Stimulated activated CD4-positive, alpha-beta T cell treated with anti-CD3 and anti-CD28 coated beads, Interleukin-12 subunit alpha, Interleukin-12 subunit beta, amount 100 ng/mL, for 4 hours (primary cell): ENCODE data around the gene TMEM182.

Experiments
- DNase-seq: peaks from one replicate; pipeline ENCODE4 v3.0.0-alpha.2; 2020

The TMEM182 gene

GRCh38 chr2:102768892-102769291 lies 7.1 kb downstream of the TMEM182 start:
- DNase-seq, result no peak

DNA sequence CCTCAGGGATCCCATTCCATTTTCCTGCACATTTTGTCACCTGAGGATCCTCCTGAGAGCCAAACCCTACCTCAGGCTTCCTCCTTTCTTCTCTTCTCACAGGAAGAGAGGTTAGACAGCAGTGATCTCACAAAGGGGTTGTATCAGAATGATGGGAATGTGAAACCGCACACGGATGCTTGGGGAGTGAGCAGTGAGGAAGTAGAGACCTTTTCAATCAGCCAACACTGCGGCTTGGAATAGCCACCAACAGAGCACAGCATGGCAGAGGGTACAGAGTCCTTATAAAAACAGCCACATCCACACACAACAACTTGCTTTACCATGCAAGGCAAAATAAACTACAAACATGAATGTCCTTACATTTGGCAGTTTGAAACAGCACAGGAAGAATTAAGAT lies 8.7 kb downstream of the TMEM182 start:
- DNase-seq, result no peak

- DNase-seq, result no peak
Observed at GRCh38 chr2:102771114-102771513, 9.3 kb downstream of the TMEM182 start.

GRCh38 chr2:102772659-102773058 lies 10.8 kb downstream of the TMEM182 start:
- no peak for DNase-seq

GRCh38 chr2:102773149-102773705 lies 11.4 kb downstream of the TMEM182 start:
- no peak for DNase-seq

DNA sequence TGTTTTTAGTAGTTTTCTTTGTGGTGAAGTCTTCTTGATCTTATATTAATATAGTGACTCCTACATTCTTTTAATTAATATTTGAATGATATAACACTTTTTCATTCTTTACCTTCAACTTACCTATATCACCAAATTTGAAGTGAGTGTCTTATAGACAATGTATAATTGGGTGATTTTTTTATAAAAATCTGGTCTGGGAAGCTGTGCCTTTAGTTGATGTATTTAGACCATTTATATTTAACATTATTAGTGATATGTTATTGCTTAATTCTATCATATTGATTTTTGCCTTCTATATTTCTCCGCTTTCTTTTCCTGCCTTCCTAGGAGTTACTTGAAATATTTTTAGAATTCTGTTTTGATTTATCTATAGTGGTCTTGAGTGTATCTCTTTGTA lies 16.4 kb downstream of the TMEM182 start:
- no peak for DNase-seq

DNA sequence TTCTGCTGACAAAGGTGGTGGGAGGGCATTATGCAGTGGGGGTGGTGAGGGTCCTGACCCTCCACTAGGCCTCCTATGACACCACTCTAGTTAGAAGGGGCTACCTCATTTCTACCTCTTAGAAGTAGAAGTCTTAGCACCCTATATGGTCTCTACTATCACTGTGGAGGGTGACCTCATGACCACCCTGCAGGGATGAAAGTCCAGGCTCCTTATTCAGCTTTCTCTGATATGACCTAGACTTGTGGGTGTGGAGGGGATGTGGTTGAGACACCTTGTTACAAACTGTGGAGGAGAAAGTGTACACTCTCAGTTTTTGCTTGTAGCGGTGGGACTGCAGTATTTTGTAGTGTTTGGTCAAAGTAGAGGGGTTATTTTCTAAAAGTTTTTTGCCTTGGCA lies 18.6 kb downstream of the TMEM182 start:
- DNase-seq, result no peak

DNA sequence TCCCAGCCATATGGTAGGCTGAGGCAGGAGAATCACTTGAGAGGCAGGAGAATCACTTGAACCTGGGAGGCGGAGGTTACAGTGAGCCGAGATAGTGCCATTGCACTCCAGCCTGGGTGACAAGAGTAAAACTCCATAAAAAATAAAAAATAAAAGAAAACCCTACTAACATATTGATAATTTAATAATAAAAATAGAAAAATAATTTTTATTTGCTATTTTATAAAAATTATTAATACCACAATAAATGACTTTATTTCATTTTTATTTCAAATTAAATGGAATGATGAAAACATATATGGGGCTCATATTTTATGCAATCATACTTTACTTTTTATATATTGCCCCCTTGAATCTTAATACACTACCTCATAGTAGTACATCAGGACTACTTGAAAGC lies 20.4 kb downstream of the TMEM182 start:
- no peak for DNase-seq

DNA sequence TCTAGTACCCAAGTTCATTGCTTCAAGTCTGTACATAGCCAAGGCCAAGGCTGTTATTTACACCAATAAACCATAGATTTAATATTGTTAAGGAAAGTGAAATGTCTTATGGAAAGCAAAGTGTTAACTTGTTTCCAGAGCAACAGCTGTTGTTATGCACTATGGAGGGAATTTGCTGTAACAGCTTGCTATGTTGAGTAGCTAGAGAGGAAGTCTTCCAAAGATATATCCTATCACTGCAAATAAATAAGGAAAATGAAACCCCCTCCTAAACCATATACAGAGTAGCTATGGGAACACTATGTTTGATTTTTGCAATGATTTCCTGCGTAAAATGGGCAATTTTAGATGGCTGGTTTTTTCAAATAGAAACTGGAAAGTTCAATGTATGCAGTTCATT lies 21.1 kb downstream of the TMEM182 start:
- DNase-seq, result no peak

DNA sequence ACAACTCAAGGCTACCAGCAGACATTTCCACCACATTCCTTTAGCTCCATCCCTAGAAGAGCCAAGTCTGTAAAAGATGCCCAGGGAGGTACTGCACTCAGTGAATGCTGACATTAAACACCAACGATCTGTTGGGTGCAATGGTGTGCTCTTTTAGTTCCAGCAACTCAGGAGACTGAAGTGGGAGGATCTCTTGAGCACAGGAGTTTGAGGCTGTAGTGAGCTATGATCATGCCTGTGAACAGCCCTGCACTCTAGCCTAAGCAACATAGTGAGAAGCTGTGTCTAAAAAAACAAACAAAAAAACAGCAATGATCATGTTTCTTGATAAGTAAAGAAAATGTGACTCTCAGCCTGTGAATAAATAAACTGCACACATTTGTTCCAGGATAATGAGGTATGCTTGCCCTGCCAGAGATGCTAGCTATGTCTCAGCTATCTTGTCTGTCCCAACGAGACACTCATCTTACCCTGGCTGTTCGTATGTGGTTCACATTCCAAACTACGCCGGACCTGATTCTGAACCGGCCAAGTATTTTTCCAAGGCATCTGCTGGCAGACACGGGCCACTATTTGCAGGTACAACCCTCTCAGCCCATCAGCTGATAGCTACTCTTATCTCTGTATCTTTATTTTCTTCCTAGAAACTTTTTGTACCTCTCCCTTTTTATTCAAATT lies 21.8 kb downstream of the TMEM182 start:
- DNase-seq, result no peak

GRCh38 chr2:102784940-102785339 lies 23.1 kb downstream of the TMEM182 start:
- DNase-seq, result no peak

DNA sequence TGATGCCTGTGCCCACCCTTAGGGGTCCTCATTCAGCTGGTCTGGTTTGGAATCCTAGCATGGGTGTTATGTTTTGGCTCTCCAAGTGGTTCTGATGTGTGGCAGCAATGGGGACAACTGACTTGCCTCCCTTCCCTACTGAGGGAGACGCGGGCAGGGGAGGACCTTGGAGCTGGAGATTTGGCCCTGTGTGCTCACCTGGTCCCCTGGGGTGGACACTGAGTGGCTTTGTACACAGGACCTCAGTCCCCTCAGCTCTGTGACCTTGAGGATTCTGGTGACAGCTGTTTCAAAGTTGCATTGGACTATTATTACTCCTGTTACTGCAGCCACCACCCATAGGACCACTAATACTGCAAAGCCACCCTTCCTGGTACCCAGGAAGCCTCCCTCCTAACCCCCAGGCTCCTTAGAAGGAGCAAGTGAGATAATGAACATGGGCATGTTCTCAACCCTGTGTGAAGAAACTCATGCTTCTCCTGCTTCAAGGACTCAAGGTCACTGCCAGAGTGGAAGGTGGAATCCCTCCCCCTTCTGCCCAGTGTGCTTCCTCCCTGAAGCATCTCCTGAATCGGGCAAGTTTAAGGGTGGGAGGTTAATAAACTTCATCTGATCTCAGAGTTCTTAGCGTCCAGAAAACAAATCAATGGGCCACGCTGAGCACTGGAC lies 26.5 kb downstream of the TMEM182 start:
- no peak for DNase-seq

DNA sequence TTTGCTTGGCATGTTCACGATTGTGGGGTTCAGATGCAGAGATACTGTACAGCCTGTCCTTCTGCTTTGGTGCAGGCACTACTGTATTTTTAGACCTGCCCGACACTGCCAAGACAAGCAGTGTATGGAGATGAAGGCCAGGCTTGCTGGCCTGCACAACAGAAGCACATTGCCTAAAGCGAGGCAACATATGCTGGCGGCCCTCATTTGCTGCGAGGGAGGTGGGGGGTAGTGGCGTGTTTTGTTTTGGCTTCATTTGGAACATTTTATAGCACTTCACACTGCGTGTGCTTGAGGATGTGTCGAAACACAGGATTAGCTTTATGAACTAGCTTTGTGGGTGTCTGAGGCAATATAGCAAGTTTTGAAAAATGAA lies 27.0 kb downstream of the TMEM182 start:
- DNase-seq, result no peak

DNA sequence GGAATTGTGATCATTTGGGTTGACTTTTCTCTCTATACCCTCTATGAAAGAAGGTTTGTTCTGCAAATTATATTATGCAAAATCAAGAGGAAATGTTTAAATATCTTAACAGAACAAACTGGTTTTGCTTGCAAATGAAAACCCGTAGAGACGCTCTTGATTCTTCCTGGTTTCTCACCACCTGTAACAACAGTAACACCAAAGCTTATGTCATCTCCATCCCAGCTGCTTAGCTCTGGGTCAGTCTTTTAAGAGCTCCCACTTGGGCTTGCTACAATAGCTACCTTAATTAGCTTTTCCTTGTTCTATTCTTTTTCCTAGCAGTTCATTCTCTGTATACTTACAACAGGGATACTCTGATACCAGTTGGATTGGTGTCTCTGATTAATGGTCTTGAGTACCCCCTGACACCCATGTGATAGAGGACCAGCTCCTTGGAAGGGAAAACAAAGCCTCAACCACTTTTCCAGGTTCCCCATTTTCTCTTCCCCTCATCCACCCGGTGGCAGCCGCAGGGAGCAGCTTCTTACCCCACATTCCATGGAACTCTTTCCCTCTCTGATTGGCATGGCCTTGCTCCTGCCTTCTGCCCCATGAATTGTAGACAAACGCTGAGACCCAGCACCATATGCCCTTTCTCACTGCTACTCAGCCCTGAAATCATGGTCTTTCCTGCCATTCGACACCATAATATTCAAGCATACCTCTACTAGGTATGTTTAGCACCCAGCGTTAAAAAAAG lies 27.7 kb downstream of the TMEM182 start:
- no peak for DNase-seq

GRCh38 chr2:102790091-102790455 lies 28.2 kb downstream of the TMEM182 start:
- no peak for DNase-seq

DNA sequence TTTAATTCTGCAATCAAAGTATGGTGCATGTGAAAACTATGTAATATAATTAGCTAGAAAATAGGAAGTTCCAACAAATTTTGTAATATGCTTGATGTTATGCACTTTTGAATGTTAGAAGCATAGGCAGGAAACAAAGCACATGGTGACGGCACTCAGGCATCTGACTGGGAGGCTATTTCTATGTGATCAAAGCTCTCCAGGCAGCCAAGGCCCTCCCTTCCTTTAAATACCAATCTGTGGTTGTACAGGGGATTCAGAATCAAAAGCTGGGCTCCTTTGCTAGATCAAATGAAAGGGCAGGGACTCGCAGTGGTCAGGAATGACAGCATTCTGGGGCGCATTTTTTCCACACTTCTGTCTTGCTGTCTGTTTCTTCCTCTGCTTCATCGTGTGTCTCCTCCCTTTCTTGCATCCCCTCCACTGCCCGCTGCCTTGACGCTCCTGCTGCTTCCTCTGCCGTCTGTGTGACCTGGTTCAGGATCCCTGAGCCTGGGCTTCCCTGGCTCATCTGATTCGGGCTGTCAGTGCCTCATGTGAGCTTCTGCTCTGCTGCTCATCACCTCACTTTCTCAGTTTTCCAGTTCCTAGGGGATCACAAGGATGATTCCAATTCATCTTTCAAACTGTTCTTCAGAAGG lies 30.9 kb downstream of the TMEM182 start:
- no peak for DNase-seq

GRCh38 chr2:102795641-102796040 lies 33.8 kb downstream of the TMEM182 start:
- no peak for DNase-seq

DNA sequence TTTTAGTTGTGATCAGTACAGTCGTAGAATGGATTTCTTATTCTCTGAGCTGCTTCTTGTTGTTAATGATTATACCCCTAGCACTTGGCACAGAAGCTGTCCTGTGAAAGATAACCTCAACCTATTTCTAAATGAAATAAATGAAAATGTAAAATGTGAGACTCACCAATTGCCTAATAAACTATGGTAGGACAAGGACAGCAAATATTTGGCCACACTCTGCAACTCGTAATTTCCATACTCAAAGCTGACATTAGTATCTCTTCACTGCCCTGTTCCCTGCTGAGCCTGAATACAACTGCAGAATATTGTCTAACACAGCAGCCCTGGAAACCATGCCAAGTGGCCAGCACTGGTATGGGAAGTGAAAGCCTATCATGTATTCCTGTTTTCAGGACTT lies 34.5 kb downstream of the TMEM182 start:
- DNase-seq, result no peak

DNA sequence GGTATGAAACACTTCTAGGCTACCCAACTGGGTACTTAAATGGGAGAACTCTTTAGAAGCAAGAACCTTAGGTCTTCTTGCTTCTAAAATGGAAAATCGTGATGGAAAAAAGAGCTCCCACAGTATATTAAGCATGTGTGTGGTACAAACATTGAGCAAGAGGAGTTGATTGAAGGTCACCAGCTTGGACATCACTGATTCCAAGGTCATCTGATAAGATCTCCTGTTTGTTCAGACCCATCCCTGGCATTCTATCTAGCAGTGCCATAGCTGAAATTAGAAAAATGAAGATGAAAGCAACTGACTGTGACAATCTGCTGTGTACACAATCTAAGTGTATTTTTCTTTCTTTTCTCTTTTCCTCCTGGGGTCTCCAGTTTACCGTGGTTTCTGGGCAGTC lies 35.7 kb downstream of the TMEM182 start:
- DNase-seq, result no peak

DNA sequence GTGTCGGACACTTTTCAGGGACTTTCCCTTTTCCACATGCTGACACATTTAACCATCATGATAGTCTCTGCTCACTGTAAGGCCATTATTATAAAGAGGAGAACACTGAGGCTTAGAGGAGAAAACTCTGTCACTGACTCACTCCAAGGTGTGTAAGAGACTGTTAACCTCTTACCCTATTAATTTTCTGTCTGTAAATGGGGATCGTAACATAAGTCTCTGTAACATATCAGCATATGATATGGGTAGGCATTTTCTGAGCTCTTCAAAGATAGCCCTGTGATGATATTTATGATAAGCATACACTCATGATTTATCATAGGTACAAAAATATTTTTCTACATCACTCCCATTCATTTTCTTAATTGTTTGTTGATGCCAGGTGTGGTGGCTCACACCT lies 36.4 kb downstream of the TMEM182 start:
- no peak for DNase-seq

DNA sequence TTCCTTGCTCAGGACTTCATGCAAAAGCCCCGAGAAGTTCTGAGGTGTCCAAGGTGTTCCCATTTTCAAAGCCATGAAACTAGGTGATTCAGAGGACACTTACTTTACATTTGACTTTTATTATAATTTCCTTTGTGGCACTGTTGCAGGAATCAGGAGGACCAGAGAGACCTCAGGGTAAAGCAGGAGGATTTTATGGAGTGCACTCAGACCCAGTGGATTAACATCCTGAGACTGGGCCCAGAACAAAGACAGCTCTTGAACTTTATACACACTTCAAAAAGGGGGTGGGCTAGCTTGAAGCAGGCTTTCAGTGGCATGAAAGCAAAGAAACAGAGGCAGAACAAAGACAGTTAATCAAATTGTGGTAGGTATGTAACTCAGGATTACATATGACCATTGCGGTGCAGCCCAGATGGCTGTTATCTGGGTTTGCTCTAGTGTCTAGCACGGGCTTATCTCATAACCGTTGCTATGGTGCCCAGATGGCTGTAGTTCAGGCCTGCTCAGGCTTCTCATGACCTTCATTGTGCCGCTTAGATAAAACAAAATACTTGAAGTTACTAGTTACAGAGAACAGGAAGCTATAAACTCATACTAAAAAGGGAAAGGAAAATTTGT lies 39.4 kb downstream of the TMEM182 start:
- DNase-seq, result no peak

DNA sequence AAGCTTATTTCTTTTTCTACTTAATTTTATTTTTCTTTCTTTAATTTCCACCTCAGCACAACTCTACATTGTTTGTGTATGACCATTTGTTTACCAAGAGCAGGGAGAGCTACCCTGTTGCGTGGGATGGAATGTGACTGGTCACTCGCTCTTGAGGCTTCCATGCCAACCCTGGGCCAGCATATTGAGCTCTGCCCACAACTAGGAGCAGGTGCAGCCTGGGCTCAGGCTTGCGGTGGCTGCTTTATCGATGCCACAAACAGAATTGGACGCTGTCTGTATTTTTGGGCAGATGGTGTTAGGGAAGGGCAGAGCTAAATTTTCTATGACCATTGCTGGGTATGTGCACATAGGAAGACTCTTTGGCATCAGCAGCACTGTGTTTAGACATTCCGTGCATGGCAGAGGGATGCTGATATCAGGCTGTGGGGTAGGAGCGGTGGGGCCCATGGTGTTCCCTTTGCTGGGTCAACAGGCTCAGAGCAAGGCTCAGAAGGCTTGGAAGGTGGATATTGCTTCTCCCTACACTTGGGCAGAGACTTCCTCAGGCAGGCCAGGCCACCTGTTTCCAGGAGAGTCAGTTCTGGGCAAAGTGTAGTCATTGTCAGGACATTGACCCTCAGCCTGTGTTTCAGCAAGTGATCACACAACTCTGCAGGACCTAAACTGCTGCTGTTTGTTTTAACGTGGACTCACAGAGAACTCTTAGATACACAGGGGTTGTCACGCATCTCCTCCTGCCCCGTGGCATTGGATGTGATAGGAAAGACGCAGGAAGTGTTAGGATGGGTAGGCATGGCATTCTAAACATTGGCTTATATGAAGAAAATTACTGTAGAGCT lies 40.2 kb downstream of the TMEM182 start:
- DNase-seq, result no peak
